K562 (cell line): ENCODE data around the gene CPT1A. TPM values are rescaled to one million over a fixed set of nuclear protein-coding genes. Genes with fewer than 3 reads are reported as not detected.

Source experiments
- EGR1 ChIP-seq: fragments of 450-650 bp; conservative IDR thresholded peaks from 2 replicates; pipeline ENCODE4 v1.6.1; 2017; ENCODE audit warnings: mild to moderate bottlenecking
- GABPB1 ChIP-seq: sonication (generic); formaldehyde crosslinking; IDR thresholded peaks from 2 replicates; pipeline ENCODE4 v1.8.0; 2022; ENCODE audit warnings: mild to moderate bottlenecking, missing genetic modification reagents
- GTF2A2 ChIP-seq: IDR thresholded peaks from 2 replicates; pipeline ENCODE4 v1.6.1; 2016; ENCODE audit warnings: mild to moderate bottlenecking, missing genetic modification characterization, missing compliant biosample characterization
- RB1 ChIP-seq: fragments of 450-650 bp; IDR thresholded peaks from 2 replicates; pipeline ENCODE4 v1.6.1; 2017; ENCODE audit warnings: low read depth, mild to moderate bottlenecking
- SMC3 ChIP-seq: conservative IDR thresholded peaks from 2 replicates; pipeline ENCODE4 v1.6.1; 2011; ENCODE audit warnings: low read depth, low read length, improper control_type of control experiment; ENCODE audit not compliant: insufficient read depth
- ZBTB7A ChIP-seq: IDR thresholded peaks from 2 replicates; pipeline ENCODE4 v1.6.1; 2011; ENCODE audit warnings: low read depth, mild to moderate bottlenecking, low read length, moderate library complexity, borderline replicate concordance; ENCODE audit not compliant: control insufficient read depth
- ZKSCAN3 ChIP-seq: fragments of 250-450 bp; sonication (Bioruptor Pico); IDR thresholded peaks from 2 replicates; pipeline ENCODE4 v1.4.0; 2020
- polyA plus RNA-seq, 8 experiments: library from polyadenylated mRNA; depleted of rRNA in 4 of 8; stranded (reverse) in 5 of 8; unstranded in 3 of 8; fragments of >200 nt; fragmentation: Nextera tagmentation in 2 of 8; fragmentation: Illumina TruSeq in 1 of 8; extraction: Ambion mirVana in 2 of 8; extraction: Trizol in 1 of 8; gene quantifications; 2 replicates each; pipeline versions ENCODE4 v1.2.1 to v1.2.3, GENCODE V29; 2011 to 2014; ENCODE audit warnings: inconsistent platforms in 1 of 8, missing spikeins in 1 of 8
- total RNA-seq, 7 experiments: library from RNA; depleted of rRNA in 6 of 7; stranded (reverse); fragments of >200 nt in 6 of 7; fragmentation: Illumina TruSeq in 2 of 7; extraction: Trizol in 2 of 7; gene quantifications; 2 replicates each; pipeline versions ENCODE4 v1.2.1 to v1.2.3, GENCODE V29; 2011 to 2021; ENCODE audit warnings: low replicate concordance in 1 of 7
- TF ChIP-seq, protein P1 (sequence below): IDR thresholded peaks from 2 replicates; pipeline ENCODE4 v1.6.1; 2011; ENCODE audit warnings: borderline replicate concordance, low read depth, mild to moderate bottlenecking, moderate library complexity, low read length; ENCODE audit not compliant: insufficient read depth, poor library complexity, severe bottlenecking
- TF ChIP-seq, protein P2 (sequence below), 2 experiments: fragments of 450-650 bp; formaldehyde crosslinking in 1 of 2; IDR thresholded peaks; 2 replicates each; pipeline versions ENCODE4 v1.4.0 to v1.6.1; 2014 to 2020; ENCODE audit warnings: mild to moderate bottlenecking in 2 of 2, borderline replicate concordance in 1 of 2, low read depth in 1 of 2

CPT1A gene
- total and polyA plus RNA-seq, 9 of the 15 experiments (the other 6 are each of a cell fraction or from before 2014, with no cell fraction given): 2.6 to 29.1 (median 12.3) TPM

DNA sequence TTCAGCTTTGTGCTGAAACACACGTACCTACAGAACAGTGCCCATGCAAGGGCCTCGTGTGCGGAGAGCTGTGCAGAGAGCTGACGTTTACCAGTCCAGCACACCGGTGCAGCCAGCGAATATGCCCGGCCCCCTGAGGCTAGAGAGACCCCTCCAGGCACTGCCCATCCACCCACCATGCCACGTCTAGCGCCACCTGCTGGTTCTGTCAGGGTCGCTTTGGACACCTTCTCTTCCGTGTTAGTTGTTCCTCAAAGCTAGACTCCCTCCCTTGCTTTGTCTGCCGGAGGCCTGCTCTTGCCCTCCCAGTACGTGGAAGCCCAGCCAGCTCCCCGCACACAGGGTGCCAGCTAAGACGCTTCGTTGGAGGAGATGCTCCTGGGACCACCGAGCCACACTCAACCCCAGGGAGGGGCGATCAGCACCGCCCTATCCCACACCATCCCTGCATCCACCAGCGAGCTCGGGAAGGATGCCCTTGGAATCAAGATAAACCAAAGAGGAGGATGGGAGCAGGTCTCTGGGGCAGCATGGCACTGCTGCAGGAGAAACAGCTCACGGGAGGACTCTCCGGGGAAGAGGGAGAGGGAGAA is 43.4 kb downstream of the CPT1A start (continued):
- TF ChIP-seq, protein P1, sequence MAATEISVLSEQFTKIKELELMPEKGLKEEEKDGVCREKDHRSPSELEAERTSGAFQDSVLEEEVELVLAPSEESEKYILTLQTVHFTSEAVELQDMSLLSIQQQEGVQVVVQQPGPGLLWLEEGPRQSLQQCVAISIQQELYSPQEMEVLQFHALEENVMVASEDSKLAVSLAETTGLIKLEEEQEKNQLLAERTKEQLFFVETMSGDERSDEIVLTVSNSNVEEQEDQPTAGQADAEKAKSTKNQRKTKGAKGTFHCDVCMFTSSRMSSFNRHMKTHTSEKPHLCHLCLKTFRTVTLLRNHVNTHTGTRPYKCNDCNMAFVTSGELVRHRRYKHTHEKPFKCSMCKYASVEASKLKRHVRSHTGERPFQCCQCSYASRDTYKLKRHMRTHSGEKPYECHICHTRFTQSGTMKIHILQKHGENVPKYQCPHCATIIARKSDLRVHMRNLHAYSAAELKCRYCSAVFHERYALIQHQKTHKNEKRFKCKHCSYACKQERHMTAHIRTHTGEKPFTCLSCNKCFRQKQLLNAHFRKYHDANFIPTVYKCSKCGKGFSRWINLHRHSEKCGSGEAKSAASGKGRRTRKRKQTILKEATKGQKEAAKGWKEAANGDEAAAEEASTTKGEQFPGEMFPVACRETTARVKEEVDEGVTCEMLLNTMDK: peak; percentile 81
- TF ChIP-seq EGR1 (peak; percentile 37; the same call in 1 of the 2 replicates), ZBTB7A (peak; percentile 51; the same call in 1 of the 2 replicates), RB1 (0 out of 2 replicates have a peak, but pooled peaks have one; percentile 38), SMC3 (peak; percentile 71), GTF2A2 (tag) (no peak), GABPB1 (CRISPR knock-in tag) (0 out of 2 replicates have a peak, but pooled peaks have one; percentile 22), ZKSCAN3 (CRISPR knock-in tag) (no peak)
- TF ChIP-seq, protein P2, sequence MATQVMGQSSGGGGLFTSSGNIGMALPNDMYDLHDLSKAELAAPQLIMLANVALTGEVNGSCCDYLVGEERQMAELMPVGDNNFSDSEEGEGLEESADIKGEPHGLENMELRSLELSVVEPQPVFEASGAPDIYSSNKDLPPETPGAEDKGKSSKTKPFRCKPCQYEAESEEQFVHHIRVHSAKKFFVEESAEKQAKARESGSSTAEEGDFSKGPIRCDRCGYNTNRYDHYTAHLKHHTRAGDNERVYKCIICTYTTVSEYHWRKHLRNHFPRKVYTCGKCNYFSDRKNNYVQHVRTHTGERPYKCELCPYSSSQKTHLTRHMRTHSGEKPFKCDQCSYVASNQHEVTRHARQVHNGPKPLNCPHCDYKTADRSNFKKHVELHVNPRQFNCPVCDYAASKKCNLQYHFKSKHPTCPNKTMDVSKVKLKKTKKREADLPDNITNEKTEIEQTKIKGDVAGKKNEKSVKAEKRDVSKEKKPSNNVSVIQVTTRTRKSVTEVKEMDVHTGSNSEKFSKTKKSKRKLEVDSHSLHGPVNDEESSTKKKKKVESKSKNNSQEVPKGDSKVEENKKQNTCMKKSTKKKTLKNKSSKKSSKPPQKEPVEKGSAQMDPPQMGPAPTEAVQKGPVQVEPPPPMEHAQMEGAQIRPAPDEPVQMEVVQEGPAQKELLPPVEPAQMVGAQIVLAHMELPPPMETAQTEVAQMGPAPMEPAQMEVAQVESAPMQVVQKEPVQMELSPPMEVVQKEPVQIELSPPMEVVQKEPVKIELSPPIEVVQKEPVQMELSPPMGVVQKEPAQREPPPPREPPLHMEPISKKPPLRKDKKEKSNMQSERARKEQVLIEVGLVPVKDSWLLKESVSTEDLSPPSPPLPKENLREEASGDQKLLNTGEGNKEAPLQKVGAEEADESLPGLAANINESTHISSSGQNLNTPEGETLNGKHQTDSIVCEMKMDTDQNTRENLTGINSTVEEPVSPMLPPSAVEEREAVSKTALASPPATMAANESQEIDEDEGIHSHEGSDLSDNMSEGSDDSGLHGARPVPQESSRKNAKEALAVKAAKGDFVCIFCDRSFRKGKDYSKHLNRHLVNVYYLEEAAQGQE (IDR thresholded peaks at IDR 0.05; ENCODE audit: borderline replicate concordance): peak; percentile 58; the same call in 1 of the 2 replicates
- TF ChIP-seq, protein P2 (CRISPR knock-in tag; IDR thresholded peaks at IDR 0.05; ENCODE audit: low read depth): no peak
